HepG2 (cell line): ENCODE results near the gene GEMIN8.

ENCODE experiments used
- CENPX ChIP-seq: sonication (generic); formaldehyde crosslinking; IDR thresholded peaks from 2 replicates; pipeline ENCODE4 v1.9.0; 2021; ENCODE audit warnings: mild to moderate bottlenecking, missing genetic modification reagents, moderate library complexity
- CTCF ChIP-seq: sonication (generic); formaldehyde crosslinking; IDR thresholded peaks from 2 replicates; pipeline ENCODE4 v1.5.0; 2020; ENCODE audit warnings: mild to moderate bottlenecking, missing genetic modification reagents, moderate library complexity
- FOXP1 ChIP-seq, 2 experiments: fragments of 450-650 bp in 1 of 2; IDR thresholded peaks; 2 replicates each; pipeline ENCODE4 v1.6.1; 2017 to 2018; ENCODE audit warnings: antibody characterized with exemption in 1 of 2
- PITX1 ChIP-seq: sonication (generic); formaldehyde crosslinking; IDR thresholded peaks from 2 replicates; pipeline ENCODE4 v1.5.1; 2020; ENCODE audit warnings: mild to moderate bottlenecking, missing genetic modification reagents
- POLR2A ChIP-seq, 2 experiments: IDR thresholded peaks; 2 replicates each; pipeline ENCODE4 v1.6.1; 2011; ENCODE audit warnings: low read depth in 2 of 2, low read length in 2 of 2, mild to moderate bottlenecking in 1 of 2, moderate library complexity in 1 of 2; ENCODE audit not compliant: insufficient read depth in 1 of 2
- POLR2AphosphoS5 ChIP-seq: IDR thresholded peaks from 2 replicates; pipeline ENCODE4 v1.6.1; 2012; ENCODE audit warnings: low read depth, low read length
- RNF219 ChIP-seq: sonication (generic); formaldehyde crosslinking; IDR thresholded peaks from 2 replicates; pipeline ENCODE4 v1.5.0; 2020; ENCODE audit warnings: mild to moderate bottlenecking, missing genetic modification reagents
- ZNF747 ChIP-seq: sonication (generic); formaldehyde crosslinking; IDR thresholded peaks from 2 replicates; pipeline ENCODE4 v1.8.1; 2023; ENCODE audit warnings: missing genetic modification reagents, mild to moderate bottlenecking, borderline replicate concordance
- TF ChIP-seq, protein P1 (sequence below): sonication (generic); formaldehyde crosslinking; IDR thresholded peaks from 2 replicates; pipeline ENCODE4 v1.4.0; 2020; ENCODE audit warnings: mild to moderate bottlenecking, missing genetic modification reagents

DNA sequence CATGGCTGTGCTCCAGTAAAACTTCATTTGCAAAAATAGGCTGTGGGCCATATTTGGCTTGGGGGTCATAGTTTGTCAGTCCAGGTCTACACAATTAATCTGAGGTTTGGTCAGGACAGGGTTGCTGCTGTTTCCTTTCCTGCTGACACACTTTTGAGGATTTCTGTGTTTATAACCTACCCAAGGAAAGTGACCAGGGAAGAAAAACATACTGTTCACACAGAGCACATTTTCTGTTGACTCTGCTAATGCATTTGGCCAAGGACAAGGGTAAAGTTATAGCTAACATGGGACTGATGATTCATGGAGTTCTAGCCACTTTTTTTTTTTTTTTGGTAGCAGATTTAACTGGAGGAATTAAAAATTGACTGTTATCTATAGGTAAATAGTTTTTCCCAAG, 43.9 kb upstream of the GEMIN8 start:
- no peak for TF ChIP-seq POLR2AphosphoS5
- TF ChIP-seq FOXP1 (IDR thresholded peaks at IDR 0.05), result no peak
- no peak for TF ChIP-seq FOXP1 (CRISPR knock-in tag; IDR thresholded peaks at IDR 0.05)
- TF ChIP-seq, protein P1, sequence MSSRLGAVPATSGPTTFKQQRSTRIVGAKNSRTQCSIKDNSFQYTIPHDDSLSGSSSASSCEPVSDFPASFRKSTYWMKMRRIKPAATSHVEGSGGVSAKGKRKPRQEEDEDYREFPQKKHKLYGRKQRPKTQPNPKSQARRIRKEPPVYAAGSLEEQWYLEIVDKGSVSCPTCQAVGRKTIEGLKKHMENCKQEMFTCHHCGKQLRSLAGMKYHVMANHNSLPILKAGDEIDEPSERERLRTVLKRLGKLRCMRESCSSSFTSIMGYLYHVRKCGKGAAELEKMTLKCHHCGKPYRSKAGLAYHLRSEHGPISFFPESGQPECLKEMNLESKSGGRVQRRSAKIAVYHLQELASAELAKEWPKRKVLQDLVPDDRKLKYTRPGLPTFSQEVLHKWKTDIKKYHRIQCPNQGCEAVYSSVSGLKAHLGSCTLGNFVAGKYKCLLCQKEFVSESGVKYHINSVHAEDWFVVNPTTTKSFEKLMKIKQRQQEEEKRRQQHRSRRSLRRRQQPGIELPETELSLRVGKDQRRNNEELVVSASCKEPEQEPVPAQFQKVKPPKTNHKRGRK (CRISPR knock-in tag), result no peak
- no peak for TF ChIP-seq CENPX
- TF ChIP-seq PITX1, result no peak
- no peak for TF ChIP-seq CTCF (CRISPR knock-in tag)
- no peak for TF ChIP-seq RNF219 (CRISPR knock-in tag)
- no peak for TF ChIP-seq POLR2A (IDR thresholded peaks at IDR 0.05; ENCODE audit: insufficient read depth in 1 of 2, low read depth in 2 of 2, low read length in 2 of 2)
- no peak for TF ChIP-seq ZNF747 (CRISPR knock-in tag)
